ENCODE results near the gene HELQ.

The HELQ gene

DNA sequence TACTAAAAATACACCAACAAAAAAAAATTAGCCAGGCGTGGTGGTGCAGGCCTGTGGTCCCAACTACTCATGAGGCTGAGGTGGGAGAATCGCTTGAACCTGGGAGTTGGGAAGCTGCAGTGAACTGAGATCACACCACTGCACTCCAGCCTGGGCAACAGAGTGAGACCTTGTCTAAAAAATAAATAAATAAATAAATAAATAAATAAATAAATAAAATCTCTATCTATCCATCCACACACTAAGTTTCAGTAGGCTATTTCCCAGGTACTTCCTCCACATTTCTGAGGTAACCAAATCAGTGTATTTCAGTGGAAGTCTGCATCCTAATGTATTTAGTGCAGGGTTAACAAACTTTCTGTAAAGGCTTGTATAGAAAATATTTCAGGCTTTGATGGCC lies 18.3 kb upstream of the HELQ start:
- DNase-seq (no peak), ATAC-seq (replicated peaks) (no peak)
- Mint-ChIP-seq H3K4me1 (ENCODE audit: low read depth in 2 of 2) (peaks cover 5% of the 10 kb centered on the region in 2 donors), H3K4me3 (no peak overlapping the region), H3K36me3 (ENCODE audit: insufficient read depth) (peaks cover 40% of the 10 kb centered on the region), H3K27me3 (no peaks in the 10 kb centered on the region), H3K9me3 (no peaks in the 10 kb centered on the region), H3K27ac (peak overlapping the region; percentile 10 to 89)

DNA sequence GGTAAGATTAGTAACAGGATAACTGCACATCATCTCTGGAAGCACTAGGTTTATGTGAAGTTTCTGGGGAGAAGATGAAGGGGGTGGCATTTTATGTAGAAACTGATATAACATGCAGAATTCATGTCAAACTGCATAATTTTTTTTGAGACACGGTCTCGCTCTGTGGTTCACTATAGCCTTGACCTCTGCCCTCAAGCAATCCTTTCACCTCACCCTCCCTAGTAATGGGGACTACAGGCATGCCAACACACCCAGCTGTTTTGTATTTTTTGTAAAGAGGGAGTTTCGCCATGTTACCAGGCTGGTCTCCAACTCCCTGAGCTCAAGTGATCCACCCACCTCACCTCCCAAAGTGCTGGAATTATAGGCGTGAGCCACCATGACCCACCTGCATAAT lies 17.8 kb upstream of the HELQ start:
- H3K27me3 Mint-ChIP-seq: no peaks in the 10 kb centered on the region
- no peak overlapping the region for H3K4me3 Mint-ChIP-seq
- no peaks in the 10 kb centered on the region for H3K9me3 Mint-ChIP-seq
- ATAC-seq (replicated peaks) (no peak), DNase-seq (no peak)
- H3K36me3 Mint-ChIP-seq (ENCODE audit: insufficient read depth): peaks cover 40% of the 10 kb centered on the region
- peak overlapping the region in 1 of 2 donors; percentile 28 for H3K27ac Mint-ChIP-seq
- peaks cover 5% of the 10 kb centered on the region in 2 donors for H3K4me1 Mint-ChIP-seq (ENCODE audit: low read depth in 2 of 2)

- ATAC-seq (replicated peaks) (no peak), DNase-seq (no peak)
- peak overlapping the region; percentile 99 to 100 for H3K4me3 Mint-ChIP-seq
- H3K4me1 Mint-ChIP-seq (ENCODE audit: low read depth in 2 of 2): peaks cover 19 to 32% of the 10 kb centered on the region in 2 donors
- peaks cover 67% of the 10 kb centered on the region for H3K36me3 Mint-ChIP-seq (ENCODE audit: insufficient read depth)
- H3K27ac Mint-ChIP-seq: peak overlapping the region; percentile 100
- no peaks in the 10 kb centered on the region for H3K9me3 Mint-ChIP-seq
- H3K27me3 Mint-ChIP-seq: no peaks in the 10 kb centered on the region
Measured at GRCh38 chr4:83456184-83456501, 520 bp upstream of the HELQ start.

GRCh38 chr4:83454686-83455085 lies 937 bp downstream of the HELQ start:
- Mint-ChIP-seq H3K36me3 (ENCODE audit: insufficient read depth) (peaks cover 57% of the 10 kb centered on the region), H3K27me3 (no peaks in the 10 kb centered on the region), H3K4me3 (peak overlapping the region; percentile 99 to 100), H3K9me3 (no peaks in the 10 kb centered on the region), H3K27ac (peak overlapping the region; percentile 100), H3K4me1 (ENCODE audit: low read depth in 2 of 2) (peaks cover 21 to 32% of the 10 kb centered on the region in 2 donors)
- no peak for ATAC-seq (replicated peaks)
- no peak for DNase-seq

GRCh38 chr4:83449009-83449408 lies 6.6 kb downstream of the HELQ start:
- peaks cover 36% of the 10 kb centered on the region for H3K36me3 Mint-ChIP-seq (ENCODE audit: insufficient read depth)
- H3K4me1 Mint-ChIP-seq (ENCODE audit: low read depth in 2 of 2): peaks cover 9 to 13% of the 10 kb centered on the region in 2 donors
- ATAC-seq (replicated peaks) (no peak), DNase-seq (no peak)
- peak overlapping the region in 1 of 2 donors; percentile 51 for H3K27ac Mint-ChIP-seq
- H3K9me3 Mint-ChIP-seq: no peaks in the 10 kb centered on the region
- no peaks in the 10 kb centered on the region for H3K27me3 Mint-ChIP-seq
- no peak overlapping the region for H3K4me3 Mint-ChIP-seq

DNA sequence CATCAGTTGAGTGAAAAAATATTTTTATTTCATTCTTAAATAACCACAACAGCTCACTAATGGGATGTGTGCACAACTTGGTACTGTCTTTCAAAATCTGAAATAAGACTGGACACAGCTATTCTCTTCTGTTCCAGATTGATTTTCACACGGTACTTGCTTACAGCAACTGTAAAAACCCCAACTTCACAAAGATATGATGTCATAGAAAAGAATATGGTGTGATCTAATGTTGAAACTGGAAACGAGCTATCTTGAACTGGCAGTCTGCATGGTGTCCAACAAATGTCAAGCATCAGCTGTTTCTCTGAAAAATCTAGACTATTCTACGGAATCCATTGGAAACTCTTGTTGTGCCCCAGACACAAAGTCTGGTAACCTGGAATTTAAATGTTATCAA lies 14.7 kb downstream of the HELQ start:
- Mint-ChIP-seq H3K4me1 (ENCODE audit: low read depth in 2 of 2) (peaks cover 0 to 5% of the 10 kb centered on the region in 2 donors), H3K27ac (no peak overlapping the region), H3K27me3 (no peaks in the 10 kb centered on the region), H3K4me3 (no peak overlapping the region), H3K9me3 (no peaks in the 10 kb centered on the region), H3K36me3 (ENCODE audit: insufficient read depth) (peaks cover 58% of the 10 kb centered on the region)
- ATAC-seq (replicated peaks): no peak
- no peak for DNase-seq

DNA sequence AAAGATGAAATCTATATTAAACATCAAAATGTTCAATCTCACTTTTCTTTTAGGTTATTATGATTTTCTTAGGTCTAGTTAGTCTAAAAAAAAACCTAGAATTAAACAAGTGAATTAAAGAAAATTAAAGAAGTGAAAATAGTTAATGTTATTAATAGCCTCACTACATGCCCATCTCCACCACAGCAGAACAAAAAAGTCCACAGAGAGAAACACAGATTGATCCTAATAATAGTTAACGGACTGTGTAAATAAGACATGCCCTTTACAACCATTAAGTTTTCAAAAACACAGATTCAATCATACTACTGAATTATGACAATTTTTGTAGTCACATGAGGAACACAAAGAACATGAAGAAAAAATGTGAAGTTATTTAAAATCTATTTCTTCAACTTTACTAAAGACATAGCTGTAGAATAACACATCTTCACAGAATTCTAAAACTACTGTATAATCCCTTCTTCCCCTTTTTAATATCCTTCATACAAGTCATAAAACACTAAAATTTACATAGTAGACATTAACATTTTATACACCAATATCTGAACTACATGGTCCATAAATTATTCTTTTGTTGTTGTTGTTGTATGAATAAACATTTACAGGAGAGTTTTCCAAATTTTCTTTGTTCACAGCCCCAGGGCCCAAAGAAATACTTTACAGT lies 15.3 kb downstream of the HELQ start:
- Mint-ChIP-seq H3K4me1 (ENCODE audit: low read depth in 2 of 2) (peaks cover 0 to 5% of the 10 kb centered on the region in 2 donors), H3K27me3 (no peaks in the 10 kb centered on the region), H3K27ac (no peak overlapping the region), H3K9me3 (no peaks in the 10 kb centered on the region), H3K36me3 (ENCODE audit: insufficient read depth) (peaks cover 61% of the 10 kb centered on the region), H3K4me3 (no peak overlapping the region)
- DNase-seq (no peak), ATAC-seq (replicated peaks) (no peak)

DNA sequence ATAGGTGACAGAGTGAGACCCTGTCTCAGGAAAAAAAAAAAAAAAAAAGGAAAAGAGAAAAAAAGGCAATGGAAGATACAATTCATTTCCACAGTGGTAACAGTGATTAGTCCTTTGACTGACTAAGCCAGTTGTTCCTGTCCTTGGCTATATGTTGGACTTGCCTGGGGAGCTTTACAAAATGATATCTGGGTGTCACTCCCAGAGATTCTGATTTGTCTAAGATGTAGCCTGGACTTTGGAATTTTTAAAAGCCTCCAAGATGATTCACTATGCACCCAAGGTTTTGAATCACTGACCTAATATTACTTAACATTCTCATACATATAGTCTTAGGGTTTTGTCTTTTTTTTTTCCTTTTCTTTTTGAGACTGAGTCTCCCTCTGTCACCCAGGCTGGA lies 16.9 kb downstream of the HELQ start:
- Mint-ChIP-seq H3K27me3 (no peaks in the 10 kb centered on the region), H3K9me3 (no peaks in the 10 kb centered on the region), H3K4me1 (ENCODE audit: low read depth in 2 of 2) (no peaks in the 10 kb centered on the region), H3K27ac (peak overlapping the region in 1 of 2 donors; percentile 46), H3K36me3 (ENCODE audit: insufficient read depth) (peaks cover 64% of the 10 kb centered on the region), H3K4me3 (no peak overlapping the region)
- no peak for ATAC-seq (replicated peaks)
- no peak for DNase-seq

GRCh38 chr4:83436680-83437079 lies 18.9 kb downstream of the HELQ start:
- H3K27ac Mint-ChIP-seq: peak overlapping the region in 1 of 2 donors; percentile 22
- DNase-seq (no peak), ATAC-seq (replicated peaks) (no peak)
- H3K27me3 Mint-ChIP-seq: no peaks in the 10 kb centered on the region
- H3K36me3 Mint-ChIP-seq (ENCODE audit: insufficient read depth): peaks cover 58% of the 10 kb centered on the region
- H3K9me3 Mint-ChIP-seq: no peaks in the 10 kb centered on the region
- H3K4me3 Mint-ChIP-seq: no peak overlapping the region
- H3K4me1 Mint-ChIP-seq (ENCODE audit: low read depth in 2 of 2): no peaks in the 10 kb centered on the region

- ATAC-seq (replicated peaks) (no peak), DNase-seq (no peak)
- Mint-ChIP-seq H3K9me3 (no peaks in the 10 kb centered on the region), H3K4me3 (no peak overlapping the region), H3K27me3 (no peaks in the 10 kb centered on the region), H3K36me3 (ENCODE audit: insufficient read depth) (peaks cover 70% of the 10 kb centered on the region), H3K27ac (no peak overlapping the region), H3K4me1 (ENCODE audit: low read depth in 2 of 2) (no peaks in the 10 kb centered on the region)
Measured at GRCh38 chr4:83431200-83431599, 24.4 kb downstream of the HELQ start.

DNA sequence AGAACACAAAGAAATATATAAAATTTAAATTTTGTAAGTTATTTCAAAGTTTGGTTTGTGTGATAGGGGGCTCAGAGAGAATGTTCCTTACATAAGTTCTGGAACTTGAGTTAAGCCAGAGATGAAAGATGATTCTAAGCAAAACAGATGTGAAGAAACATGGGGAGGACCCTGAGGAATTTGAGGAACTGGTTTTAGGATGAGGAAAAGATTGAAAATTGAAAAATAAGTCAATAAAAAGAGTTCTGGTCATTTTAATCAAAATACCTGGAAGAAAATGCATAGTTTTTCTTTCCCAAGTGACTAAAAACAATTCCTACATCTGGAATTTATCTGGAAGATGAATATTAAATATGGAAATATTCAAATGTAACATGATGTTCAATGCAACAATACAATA lies 37.4 kb downstream of the HELQ start:
- Mint-ChIP-seq H3K4me1 (ENCODE audit: low read depth in 2 of 2) (peaks cover 0 to 3% of the 10 kb centered on the region in 2 donors), H3K27me3 (no peaks in the 10 kb centered on the region), H3K36me3 (ENCODE audit: insufficient read depth) (peaks cover 56% of the 10 kb centered on the region), H3K27ac (no peak overlapping the region), H3K4me3 (no peak overlapping the region), H3K9me3 (no peaks in the 10 kb centered on the region)
- no peak for DNase-seq
- no peak for ATAC-seq (replicated peaks)

DNA sequence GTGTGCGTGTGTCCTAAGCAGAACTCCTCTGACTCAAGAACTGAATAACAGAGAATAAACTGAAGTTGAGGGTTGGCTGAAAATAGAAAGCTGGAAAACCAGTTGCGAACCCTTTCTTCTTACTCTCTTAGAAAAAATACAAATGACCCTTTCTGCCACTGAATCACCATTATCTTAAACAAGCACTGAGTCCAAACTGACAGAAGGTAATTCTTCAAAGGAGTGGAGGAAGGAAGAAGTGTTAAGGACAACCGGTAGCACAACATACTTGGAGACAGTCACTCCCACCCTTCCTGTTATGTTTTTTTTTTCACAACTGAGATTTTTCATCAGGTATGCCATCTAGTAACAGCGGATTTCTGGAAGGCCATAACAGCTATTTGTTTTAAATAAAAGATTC lies 38.1 kb downstream of the HELQ start:
- DNase-seq (no peak), ATAC-seq (replicated peaks) (no peak)
- Mint-ChIP-seq H3K27me3 (no peaks in the 10 kb centered on the region), H3K9me3 (no peaks in the 10 kb centered on the region), H3K4me3 (no peak overlapping the region), H3K27ac (no peak overlapping the region), H3K4me1 (ENCODE audit: low read depth in 2 of 2) (peaks cover 0 to 3% of the 10 kb centered on the region in 2 donors), H3K36me3 (ENCODE audit: insufficient read depth) (peaks cover 50% of the 10 kb centered on the region)

GRCh38 chr4:83413676-83414075 lies 41.9 kb downstream of the HELQ start:
- H3K4me3 Mint-ChIP-seq: no peak overlapping the region
- H3K27ac Mint-ChIP-seq: no peak overlapping the region
- H3K4me1 Mint-ChIP-seq (ENCODE audit: low read depth in 2 of 2): peaks cover 0 to 3% of the 10 kb centered on the region in 2 donors
- no peaks in the 10 kb centered on the region for H3K9me3 Mint-ChIP-seq
- DNase-seq: no peak
- peaks cover 49% of the 10 kb centered on the region for H3K36me3 Mint-ChIP-seq (ENCODE audit: insufficient read depth)
- no peak for ATAC-seq (replicated peaks)
- H3K27me3 Mint-ChIP-seq: no peaks in the 10 kb centered on the region

DNA sequence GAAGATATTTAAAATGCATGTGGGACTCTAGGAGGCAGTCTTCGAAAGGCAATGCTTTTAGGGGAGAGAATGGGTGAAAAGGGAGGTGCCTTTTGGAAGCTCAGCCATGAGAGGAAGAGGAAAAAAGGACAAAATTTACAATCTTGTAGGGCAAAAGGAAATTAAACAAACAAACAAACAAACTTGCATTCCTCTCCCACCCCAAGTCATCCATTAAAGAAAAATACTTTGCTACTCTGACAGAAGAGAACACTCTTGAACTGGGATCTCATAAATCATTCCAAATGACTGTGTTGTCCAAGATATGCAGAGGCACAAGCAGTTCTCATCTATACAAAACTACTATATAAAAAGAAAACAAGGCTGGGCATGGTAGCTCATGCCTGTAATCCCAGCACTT lies 46.7 kb downstream of the HELQ start:
- Mint-ChIP-seq H3K4me3 (no peak overlapping the region), H3K27me3 (no peaks in the 10 kb centered on the region), H3K36me3 (ENCODE audit: insufficient read depth) (peaks cover 21% of the 10 kb centered on the region), H3K9me3 (no peaks in the 10 kb centered on the region), H3K27ac (peak overlapping the region in 1 of 2 donors; percentile 6), H3K4me1 (ENCODE audit: low read depth in 2 of 2) (no peaks in the 10 kb centered on the region)
- DNase-seq (no peak), ATAC-seq (replicated peaks) (no peak)

All from effector memory CD8-positive, alpha-beta T cell (primary cell).